PFSK-1 (cell line): ENCODE results near the gene ZDHHC5.

Experiments
- FOXP2 ChIP-seq: optimal IDR thresholded peaks from 2 replicates; pipeline ENCODE3; 2011; ENCODE audit warnings: borderline replicate concordance, control low read depth, inconsistent platforms; ENCODE audit not compliant: insufficient read depth; ENCODE audit errors: extremely low read length, extremely low read depth
- POLR2AphosphoS5 ChIP-seq: IDR thresholded peaks from 2 replicates; pipeline ENCODE4 v1.6.1; 2012; ENCODE audit warnings: low read depth, mild to moderate bottlenecking, control low read depth, low read length, moderate library complexity
- REST ChIP-seq, 2 experiments: IDR thresholded peaks; 2 replicates each; pipeline versions ENCODE4 v1.6.1 to v1.8.0; 2011 to 2012; ENCODE audit warnings: low read depth in 2 of 2, low read length in 2 of 2, control low read depth in 1 of 2, inconsistent platforms in 1 of 2, mild to moderate bottlenecking in 1 of 2, moderate library complexity in 1 of 2; ENCODE audit not compliant: insufficient read depth in 1 of 2
- SIN3A ChIP-seq: IDR thresholded peaks from 2 replicates; pipeline ENCODE4 v1.6.1; 2012; ENCODE audit warnings: mild to moderate bottlenecking, low read length, moderate library complexity, borderline replicate concordance; ENCODE audit not compliant: insufficient read depth
- TAF1 ChIP-seq: IDR thresholded peaks from 2 replicates; pipeline ENCODE4 v1.6.1; 2012; ENCODE audit warnings: low read length, control low read depth, borderline replicate concordance; ENCODE audit not compliant: insufficient read depth

ZDHHC5 gene

GRCh38 chr11:57624864-57625263 lies 43.0 kb upstream of the ZDHHC5 start:
- TF ChIP-seq POLR2AphosphoS5: no peak
- TF ChIP-seq FOXP2: no peak
- TF ChIP-seq SIN3A: no peak
- no peak for TF ChIP-seq REST (IDR thresholded peaks at IDR 0.05; ENCODE audit: insufficient read depth in 1 of 2, low read depth in 2 of 2, low read length in 2 of 2)
- TF ChIP-seq TAF1: no peak

GRCh38 chr11:57626895-57627294 lies 41.0 kb upstream of the ZDHHC5 start:
- TF ChIP-seq TAF1 (no peak), SIN3A (no peak), FOXP2 (no peak), POLR2AphosphoS5 (no peak), REST (IDR thresholded peaks at IDR 0.05; ENCODE audit: insufficient read depth in 1 of 2, low read depth in 2 of 2, low read length in 2 of 2) (no peak)

- no peak for TF ChIP-seq SIN3A
- no peak for TF ChIP-seq POLR2AphosphoS5
- no peak for TF ChIP-seq FOXP2
- TF ChIP-seq TAF1: no peak
- TF ChIP-seq REST (IDR thresholded peaks at IDR 0.05; ENCODE audit: insufficient read depth in 1 of 2, low read depth in 2 of 2, low read length in 2 of 2): no peak
Measured at GRCh38 chr11:57630171-57630570, 37.7 kb upstream of the ZDHHC5 start.

DNA sequence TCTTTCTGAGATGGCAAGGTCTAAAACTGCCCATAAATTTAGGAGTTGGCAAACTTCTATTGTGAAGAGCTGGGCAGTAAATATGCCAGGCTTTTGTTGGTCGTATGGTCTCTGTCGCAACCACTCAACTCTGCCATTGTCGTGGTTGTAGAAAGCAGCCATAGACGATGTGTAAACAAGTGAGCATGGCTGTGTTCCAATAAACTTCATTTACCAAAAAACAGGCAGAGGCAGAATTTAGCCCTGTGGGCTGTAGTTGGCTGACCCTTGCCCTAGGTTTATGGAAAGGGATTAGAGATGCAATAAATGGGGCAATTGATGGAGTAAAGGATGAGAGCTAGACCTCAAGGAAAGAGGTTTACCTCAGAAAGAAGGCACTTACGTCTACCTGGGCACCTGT lies 35.8 kb upstream of the ZDHHC5 start:
- TF ChIP-seq REST (IDR thresholded peaks at IDR 0.05; ENCODE audit: insufficient read depth in 1 of 2, low read depth in 2 of 2, low read length in 2 of 2): no peak
- TF ChIP-seq POLR2AphosphoS5: no peak
- TF ChIP-seq SIN3A: no peak
- no peak for TF ChIP-seq FOXP2
- TF ChIP-seq TAF1: no peak
